Activated naive CD4-positive, alpha-beta T cell treated with Interleukin-2 at 50 U/mL for 16 hours (primary cell): Measurements from ENCODE around the gene C20orf202.
"Not testable (repeated sequence)": the region's sequence is repeated elsewhere in the genome, so short reads cannot be mapped to it uniquely, and the experiment has no call there.

Source experiments
- DNase-seq: peaks from one replicate; pipeline ENCODE4 v3.0.0-alpha.2; 2020

The C20orf202 gene

DNA sequence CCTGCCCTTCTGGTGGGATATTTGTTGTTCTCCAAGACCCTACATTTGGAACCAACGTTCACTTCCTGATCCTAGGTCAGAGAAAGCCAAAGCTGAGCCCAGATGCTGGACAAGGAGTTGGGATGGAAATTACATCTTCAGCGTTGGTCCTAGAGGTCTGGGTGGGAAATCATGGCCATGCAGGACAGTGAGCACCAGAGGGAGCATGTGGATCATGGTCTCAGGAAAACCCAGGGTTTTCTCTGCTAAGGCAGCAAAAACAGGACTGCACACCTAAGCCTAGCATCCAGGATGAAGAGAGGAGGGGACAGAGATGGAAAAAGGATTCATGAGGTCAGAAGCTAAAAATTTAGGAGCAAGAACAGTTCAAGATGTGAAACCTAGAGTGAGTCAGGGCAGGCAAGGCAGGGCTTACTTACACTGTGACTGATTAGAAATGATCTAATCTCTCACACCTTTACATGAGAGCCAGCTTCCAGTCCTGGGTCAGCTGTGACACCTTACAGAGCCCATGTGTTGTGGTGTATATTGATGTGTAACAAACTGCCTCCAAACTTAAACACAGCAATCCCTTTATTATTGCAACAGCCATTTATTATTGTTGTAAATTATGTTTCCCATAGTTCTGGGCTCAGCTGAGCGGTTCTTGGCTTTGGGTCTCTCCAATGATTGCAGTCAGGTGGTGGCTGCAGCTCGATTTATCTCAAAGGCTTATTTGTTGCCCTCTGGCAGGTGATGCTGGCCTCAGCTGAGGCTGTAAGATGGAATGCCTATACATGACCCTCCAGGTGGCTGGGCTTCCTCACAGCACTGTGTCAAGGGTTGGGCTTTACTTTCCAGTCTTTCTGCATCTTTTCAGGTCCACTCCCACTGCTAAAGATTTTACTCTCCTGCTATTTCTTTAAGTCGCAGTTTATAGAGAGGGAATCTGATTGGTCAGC lies 6.5 kb downstream of the C20orf202 start:
- DNase-seq, result no peak

DNA sequence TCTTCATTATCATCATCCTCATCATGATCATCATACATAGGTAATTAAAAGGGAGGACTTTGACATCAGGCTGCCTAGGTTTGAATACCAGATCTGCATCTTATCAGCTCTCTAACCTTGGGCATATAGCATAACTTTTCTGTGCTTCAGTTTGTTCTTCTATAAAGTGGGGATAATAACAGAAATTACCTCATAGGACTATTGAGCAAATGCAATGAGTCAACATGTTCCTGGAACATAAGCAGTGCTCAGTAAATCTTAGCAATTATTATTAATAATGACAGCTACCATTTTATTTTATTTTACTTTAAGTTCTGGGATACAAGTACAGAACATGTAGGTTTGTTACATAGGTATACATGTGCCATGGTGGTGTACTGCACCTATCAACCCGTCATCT lies 7.2 kb downstream of the C20orf202 start:
- DNase-seq, result no peak

DNA sequence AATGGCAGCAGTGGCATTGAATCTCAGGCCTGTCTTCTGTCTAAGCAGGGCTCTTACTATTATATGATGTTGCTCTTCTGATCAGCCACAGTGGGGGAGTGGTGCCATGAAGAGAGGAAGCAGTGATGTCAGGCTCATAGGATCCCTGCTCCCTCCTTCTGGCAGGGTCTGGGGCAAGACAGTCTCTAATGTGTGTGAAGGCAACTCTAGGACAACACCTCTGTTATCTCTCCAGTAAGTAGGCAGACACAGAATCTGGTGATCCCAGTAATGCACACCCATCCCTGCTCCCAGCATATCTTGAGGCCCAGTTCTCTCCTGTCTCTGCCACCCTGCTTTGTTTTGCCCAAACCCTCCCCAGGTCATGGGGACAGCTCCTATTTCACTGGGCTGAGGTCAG lies 8.8 kb downstream of the C20orf202 start:
- no peak for DNase-seq

DNA sequence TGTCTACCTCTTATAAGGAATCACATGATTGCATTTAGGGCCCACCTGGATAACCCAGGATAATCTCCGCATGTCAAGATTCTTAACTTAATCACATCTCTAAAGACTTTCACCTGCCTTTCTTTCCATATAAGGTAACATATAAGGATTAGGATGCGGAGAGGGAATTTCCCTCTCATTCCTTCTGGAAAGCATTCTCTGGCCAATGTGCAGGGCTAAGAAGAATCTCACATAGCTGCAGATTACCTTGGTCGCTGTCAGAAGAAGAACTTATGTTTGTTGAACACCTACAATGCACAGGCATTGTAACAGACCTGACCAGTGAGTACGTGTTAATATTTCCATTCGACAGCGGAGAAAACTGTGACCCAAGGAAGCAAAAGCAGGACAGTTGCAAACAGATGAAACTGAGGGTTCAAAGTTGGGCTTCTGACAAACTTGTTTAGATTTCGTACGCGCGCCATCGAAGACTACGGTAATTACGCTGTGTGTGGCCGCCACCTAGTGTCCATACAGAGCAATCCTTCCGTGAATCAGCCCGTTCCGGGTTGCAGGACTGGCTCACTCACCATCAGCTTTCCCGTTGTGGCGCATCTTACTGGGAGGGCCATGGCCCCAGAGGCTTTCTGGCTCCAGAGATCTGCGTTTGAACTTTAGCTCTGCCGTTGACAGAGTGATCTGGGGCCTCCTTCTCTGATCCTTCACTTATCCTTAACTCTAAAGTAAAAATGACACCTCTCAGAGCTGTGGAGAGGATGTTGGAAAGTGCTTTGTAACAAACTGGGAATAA lies 9.5 kb downstream of the C20orf202 start:
- peak; percentile 67 for DNase-seq

DNA sequence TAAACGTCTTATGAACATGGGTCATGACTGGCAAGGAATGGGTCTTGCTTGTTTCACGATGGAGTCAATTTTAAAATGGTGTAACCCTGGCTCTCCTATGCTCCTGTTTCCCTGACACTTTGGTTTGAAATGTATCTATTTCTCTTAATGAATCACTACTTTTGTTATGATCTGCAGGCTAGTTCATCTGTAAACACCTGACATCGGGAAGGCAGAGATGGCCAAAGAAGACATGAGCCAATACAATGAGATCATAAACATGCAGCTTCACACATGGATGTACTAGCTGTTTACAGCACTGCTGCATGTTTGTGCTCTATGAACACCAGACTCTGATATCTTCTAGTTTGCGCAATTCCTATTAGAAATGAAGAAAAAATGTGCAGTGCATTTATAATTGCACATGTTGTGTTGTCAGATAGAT lies 11.6 kb downstream of the C20orf202 start:
- DNase-seq, result no peak

DNA sequence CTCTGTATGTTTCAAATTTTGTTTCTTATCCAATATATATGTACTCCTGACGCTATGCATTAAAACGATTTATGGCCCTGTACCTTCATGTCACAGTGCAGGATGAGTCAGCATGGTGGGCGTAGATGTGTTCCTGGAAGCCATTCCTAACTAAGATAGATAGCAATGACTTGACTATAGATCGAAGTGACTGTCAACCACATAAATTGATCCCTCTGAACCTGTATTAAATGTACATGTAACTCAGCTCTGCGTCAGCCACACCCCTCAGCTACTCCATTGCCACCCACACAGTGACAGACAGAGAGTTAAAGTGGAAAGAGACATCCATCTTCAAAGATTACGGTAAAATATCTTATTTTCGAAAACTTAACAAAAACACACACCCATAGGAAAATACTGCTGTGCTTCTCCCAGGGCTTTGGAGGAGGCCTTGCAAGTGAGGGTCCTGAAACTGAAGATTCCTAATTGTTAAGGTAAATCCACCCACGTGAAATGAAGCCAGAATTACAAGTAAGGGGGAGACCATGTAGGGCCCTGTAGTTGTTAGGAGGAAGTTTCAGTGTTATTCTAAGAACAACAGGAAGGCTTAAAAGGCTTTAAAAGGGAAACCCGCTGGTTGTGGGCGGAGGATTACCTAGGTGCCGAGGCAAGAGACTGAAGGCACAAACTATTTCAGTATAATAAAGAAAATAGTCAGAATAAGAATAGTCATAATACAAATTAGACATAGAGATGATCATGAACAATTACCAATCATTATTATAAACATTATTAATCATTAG lies 12.3 kb downstream of the C20orf202 start:
- peak; percentile 64 for DNase-seq

DNA sequence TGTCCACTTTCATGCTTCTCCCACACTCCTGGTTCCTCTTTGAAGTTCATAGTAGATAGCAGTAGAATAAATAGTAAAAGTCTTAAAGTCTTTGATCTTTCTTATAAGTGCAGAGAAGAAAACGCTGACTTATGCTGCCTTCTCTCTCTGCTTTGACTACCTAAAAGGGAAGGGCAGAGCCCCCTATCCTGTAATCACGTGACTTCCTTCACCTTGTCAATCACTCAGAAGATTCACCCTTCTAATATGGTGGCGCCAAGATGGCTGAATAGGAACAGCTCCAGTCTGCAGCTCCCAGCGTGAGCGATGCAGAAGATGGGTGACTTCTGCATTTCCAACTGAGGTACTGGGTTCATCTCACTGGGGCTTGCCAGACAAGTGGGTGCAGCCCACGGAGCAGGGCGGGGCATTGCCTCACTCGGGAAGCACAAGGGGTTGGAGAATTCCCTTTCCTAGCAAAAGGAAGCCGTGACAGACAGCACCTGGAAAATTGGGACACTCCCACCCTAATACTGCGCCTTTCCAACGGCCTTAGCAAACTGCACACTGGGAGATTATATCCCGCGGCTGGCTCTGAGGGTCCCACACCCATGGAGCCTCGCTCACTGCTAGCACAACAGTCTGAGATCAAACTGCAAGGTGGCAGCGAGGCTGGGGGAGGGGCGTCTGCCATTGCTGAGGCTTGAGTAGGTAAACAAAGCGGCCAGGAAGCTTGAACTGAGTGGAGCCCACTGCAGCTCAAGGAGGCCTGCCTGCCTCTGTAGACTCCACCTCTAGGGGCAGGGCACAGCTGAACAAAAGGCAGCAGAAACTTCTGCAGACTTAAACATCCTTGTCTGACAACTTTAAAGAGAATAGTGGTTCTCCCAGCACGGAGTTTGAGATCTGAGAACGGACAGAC lies 13.5 kb downstream of the C20orf202 start:
- DNase-seq, result not testable (repeated sequence)

DNA sequence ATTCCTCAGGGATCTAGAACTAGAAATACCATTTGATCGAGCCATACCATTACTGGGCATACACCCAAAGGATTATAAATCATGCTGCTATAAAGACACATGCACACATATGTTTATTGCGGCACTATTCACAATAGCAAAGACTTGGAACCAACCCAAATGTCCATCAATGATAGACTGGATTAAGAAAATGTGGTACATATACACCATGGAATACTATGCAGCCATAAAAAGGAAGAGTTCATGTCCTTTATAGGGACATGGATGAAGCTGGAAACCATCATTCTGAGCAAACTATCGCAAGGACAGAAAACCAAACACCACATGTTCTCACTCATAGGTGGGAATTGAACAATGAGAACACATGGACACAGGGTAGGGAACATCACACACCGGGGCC lies 19.5 kb downstream of the C20orf202 start:
- not testable (repeated sequence) for DNase-seq

DNA sequence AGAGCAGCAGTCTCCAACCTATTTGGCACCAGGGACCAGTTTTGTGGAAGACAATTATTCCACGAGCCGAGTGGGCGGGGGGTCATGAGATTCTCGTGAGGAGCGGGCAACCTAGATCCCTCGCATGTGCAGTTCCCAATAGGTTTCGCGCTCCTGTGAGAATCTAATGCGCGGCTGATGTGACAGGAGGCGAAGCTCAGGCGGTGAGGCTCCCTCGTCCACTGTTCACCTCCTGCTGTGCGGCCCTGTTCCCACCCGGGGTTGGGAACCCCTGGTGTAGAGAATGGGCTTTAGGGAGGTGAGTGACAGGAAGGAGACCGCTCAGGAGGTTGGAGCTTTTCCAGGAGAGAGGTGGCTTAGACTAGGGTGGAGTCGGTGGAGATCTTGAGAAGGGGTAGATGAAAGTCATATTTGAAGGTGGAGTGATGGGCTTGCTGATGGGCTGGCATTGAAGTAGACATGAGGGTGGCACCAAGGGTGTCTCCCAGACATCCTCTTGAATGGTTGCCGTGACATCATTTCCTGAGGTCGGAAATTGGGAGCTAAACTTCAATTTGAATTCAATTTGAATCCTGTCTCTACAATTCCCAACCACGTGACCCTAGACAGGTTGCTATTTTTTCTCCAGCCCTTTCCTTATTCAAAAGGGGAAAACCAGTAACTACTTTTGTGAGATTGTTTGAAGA lies 21.1 kb downstream of the C20orf202 start:
- no peak for DNase-seq

DNA sequence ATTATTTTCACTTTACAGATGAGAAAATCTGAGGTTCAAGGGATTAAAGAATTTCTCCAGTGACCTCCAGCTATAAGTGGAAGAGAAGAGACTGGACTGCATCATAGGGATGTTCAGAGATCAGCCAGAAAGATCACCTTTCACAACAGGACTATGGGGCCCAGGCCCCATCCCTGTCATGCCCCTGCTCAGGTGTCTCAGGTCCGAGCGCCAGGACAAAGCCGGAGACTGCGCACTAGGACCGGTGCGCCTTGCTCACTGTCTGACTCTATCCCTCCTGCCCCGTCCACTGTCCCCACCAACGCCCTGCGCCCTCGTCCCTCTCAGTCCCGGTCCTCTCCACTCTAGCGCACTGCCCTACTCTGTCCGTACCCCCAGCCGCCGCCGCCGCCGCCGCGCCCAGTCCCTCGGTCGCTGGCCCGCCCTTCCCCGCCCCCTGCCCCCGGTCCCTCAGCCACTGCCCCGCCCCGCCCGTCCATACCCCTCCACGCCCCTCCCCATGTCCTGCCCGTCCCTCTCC lies 22.1 kb downstream of the C20orf202 start:
- no peak for DNase-seq

DNA sequence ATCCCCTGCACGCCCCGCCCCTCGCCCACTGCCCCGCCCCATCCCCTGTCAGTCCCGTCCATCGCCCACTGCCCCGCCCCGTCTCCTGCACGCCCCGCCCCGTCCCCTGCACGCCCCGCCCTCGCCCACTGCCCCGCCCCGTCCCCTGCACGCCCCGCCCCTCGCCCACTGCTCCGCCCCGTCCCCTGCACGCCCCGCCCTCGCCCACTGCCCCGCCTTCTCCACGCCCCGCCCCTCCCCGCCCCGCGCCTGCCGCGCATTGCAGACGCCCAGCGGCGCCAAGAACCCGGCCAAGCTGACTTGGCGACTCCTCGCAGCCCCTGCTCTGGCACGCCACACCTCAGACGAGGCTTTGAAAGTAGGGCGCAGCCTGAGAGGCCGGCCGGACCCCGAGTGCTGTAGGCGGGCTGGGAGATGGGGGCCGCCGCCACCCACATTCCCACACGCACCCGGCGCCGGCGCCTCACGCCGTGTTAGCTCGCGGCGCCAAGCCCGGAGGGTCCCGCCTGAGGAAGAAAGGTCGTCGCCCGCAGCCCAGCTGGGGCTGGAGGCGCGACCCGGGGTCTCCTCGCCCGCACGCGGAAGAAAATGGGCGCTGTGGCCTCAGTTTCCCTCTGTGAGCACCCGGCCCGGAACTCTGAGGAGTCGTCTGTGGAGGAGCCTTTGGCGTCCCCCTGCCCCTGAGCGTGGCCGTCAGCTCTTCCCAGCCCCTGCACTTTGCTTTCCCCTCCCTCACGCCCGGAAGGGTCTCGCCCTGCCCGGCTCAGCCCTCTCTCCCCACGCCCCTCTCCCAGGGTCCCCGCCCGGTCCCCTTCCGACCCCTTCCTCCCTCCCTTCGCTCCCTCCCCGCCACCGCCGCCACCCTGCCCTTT lies 22.8 kb downstream of the C20orf202 start, which contains the start of gene RAD21L1:
Gene RAD21L1 (plus strand): TSS at position 262 of the 872 bp plus-strand sequence. CDS start 2,410 bp downstream, outside the sequence.
- peak; percentile 71 for DNase-seq

DNA sequence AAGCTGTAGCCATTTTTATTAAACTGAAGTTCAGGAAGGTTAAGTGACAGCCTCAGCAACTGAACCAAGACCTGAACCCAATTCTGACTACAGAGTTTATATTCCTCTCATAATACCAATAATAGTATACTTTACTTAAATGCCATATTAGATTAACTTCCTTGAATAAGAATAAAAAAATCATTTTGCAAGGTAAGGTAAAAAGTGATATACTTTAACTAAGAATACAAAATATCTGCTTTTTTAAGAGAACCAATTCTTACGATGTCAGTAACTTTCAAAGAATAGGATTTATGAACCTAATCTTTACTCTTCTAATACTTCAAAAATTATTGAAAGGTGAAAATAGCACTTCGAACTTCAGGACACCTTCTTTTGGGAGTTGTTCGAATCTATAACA lies 26.3 kb downstream of the C20orf202 start:
- no peak for DNase-seq

DNA sequence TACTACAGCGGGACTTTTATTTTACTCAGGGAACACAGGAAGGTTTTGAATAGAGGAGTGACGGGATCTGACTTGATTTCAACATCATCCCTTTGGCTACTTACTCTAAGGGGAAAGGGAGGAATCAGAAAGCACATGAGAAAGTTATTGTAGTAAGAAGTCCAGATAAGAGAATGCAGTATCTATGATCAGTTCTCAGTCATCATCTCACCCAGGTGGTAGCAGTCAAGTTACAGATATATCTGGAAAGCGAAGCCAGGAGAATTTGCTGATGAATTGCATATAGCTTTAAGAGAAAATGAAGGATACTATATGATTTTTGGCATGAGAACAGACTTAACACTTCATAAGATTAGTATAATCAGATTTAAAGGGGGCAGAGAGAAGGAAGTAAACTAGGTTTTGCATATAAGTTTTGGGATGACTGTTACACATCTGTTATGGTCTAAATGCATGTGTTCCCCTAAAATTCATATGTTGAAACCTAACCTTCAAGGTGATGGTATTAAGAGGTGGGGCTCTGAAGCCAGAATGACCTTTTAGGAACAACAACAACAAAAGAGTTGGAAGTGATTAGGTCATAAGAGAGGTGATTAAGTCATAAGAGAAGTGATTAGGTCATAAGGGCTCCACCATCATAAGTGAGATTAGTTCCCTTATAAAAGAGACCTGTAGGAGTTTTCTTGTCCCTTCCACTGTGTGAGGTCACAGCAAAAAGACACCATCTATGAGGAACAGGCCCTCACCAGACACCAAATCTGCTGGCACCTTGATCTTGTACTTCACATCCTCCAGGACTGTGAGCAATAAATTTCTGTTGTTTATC lies 29.2 kb downstream of the C20orf202 start:
- no peak for DNase-seq

DNA sequence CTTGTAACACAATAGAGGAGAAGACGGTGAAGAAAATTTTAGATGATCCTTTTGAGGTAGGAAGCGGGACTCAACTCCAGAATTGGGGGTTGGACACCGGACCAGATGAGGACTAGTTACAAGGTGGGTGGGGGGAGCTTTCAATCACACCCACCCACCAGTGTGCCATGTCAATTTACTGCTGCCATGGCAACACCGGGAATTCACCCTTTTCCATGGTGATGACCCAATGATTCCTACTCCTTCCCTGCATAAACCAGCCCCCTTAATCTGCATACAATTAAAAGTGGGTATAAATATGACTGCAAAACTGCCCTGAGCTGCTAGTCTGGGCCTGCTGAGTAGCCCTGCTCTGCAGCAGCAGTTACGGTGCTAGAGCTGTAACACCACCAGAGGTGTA lies 37.3 kb downstream of the C20orf202 start:
- no peak for DNase-seq

DNA sequence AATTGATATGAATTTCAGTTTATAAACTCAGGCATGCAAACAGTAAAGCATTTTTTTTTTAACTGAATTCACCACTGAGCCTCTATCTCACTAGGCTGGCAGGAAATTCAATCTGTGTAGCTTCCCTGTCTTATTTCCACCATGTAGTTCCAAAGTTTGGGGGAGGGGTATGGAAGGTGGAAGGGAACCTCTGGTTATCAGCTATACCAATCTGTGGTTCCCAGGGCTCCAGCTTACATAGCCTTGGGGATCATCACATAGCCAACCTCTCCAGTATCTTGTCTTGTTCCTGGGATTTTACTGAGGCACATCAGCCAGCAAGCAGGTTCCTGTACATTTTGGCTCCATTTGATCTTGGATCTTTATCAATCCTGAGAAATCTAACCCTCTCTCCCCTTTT lies 38.2 kb downstream of the C20orf202 start:
- DNase-seq, result no peak

DNA sequence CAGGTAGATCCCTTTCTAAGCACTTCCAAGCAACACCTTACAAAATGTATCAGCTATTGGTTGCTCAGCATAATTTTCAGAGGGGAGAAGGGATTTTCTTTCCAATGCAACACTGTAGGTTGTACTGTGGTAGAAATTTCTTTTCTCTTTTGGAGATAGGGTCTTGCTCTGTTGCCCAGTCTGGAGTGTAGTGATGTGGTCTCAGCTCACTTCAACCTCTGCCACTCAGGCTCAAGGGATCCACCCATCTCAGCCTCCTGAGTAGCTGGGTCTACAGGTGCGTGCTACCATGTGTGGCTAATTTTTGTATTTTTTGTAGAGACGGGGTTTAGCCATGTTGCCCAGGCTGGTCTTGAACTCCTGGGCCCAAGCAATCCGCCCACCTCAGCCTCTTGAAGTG lies 38.8 kb downstream of the C20orf202 start:
- no peak for DNase-seq

DNA sequence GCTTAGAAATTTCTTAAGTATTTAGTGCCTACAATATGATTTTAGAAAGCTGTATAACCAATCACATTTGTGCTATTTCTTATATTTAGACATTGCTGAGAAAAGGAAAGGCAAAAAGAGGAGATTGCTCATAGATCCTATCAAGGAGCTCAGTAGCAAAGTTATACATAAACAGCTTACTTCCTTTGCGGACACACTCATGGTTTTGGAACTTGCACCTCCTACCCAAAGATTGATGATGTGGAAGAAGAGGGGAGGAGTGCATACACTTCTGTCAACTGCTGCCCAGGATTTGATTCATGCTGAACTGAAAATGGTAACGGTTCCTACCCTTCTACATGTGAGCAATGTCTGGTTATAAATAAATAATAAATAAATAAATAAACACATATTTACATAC lies 39.3 kb downstream of the C20orf202 start:
- no peak for DNase-seq

DNA sequence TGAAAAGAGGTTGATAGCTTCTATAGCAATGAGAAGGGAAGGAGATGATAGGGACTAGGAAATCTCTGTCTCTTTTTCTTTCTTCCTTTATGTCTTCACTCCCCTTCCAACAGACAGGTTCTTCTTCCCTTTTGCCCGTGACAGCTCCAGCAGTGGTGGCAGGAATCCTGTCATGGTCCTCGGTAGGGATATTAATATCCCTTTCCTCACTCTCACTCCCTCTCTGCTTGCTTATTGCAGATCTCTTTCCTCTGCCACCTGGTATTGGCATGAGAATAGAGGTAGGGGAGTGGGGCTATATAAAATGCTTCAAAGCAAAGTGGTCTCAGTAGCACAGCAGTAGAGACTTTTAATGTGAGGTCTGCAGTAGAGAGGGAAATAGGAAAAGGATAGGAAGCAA lies 42.3 kb downstream of the C20orf202 start:
- no peak for DNase-seq

DNA sequence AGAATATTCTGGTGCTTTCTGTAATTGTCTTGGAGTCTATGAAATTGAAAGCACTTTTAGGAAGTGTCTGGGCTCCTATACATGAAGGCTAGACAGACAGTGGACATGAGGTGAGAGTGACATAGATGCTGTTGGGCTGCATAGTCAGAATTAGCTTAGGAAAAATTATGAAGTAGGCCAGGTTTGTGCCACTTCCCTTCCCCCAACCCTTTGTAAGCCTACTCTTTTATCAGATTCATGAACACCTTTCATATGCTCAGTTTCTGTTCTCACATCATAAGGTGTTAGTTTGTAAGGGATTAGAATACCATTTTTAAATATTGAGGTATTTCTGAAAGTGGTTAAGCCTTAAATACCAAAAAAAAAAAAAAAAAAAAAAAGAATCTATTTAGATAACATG lies 44.4 kb downstream of the C20orf202 start:
- no peak for DNase-seq
